HG03354 (cell line): ENCODE data around the gene MYOM1.
A peak's percentile ranks its signal among the peaks of the same experiment; 100 is the strongest.
"Not testable (repeated sequence)": the region's sequence is repeated elsewhere in the genome, so short reads cannot be mapped to it uniquely, and the experiment has no call there.

ENCODE experiments used
- ATAC-seq: cut with Tn5 transposase; IDR thresholded peaks from one replicate; pipeline ENCODE4 v1.9.1; 2021; ENCODE audit warnings: mild to moderate bottlenecking; ENCODE audit not compliant: unreplicated experiment, poor library complexity, severe bottlenecking

MYOM1 gene

GRCh38 chr18:3049897-3050454 lies 169.8 kb downstream of the MYOM1 start:
- ATAC-seq, result not testable (repeated sequence)

GRCh38 chr18:3048820-3049349 lies 170.9 kb downstream of the MYOM1 start:
- ATAC-seq, result no peak

GRCh38 chr18:3048121-3048520 lies 171.6 kb downstream of the MYOM1 start:
- no peak for ATAC-seq

GRCh38 chr18:3046216-3046808 lies 173.5 kb downstream of the MYOM1 start:
- ATAC-seq, result no peak

GRCh38 chr18:3044931-3045698 lies 174.7 kb downstream of the MYOM1 start:
- no peak for ATAC-seq

GRCh38 chr18:3042379-3042778 lies 177.4 kb downstream of the MYOM1 start:
- no peak for ATAC-seq

- ATAC-seq, result no peak
Measured at GRCh38 chr18:3041843-3042242, 177.9 kb downstream of the MYOM1 start.

- no peak for ATAC-seq
Measured at GRCh38 chr18:3040881-3041280, 178.9 kb downstream of the MYOM1 start.

- ATAC-seq, result no peak
Measured at GRCh38 chr18:3040173-3040572, 179.6 kb downstream of the MYOM1 start.

- ATAC-seq, result peak; percentile 98
Measured at GRCh38 chr18:3037423-3037915, 182.3 kb downstream of the MYOM1 start.

- ATAC-seq, result no peak
Measured at GRCh38 chr18:3036108-3036507, 183.7 kb downstream of the MYOM1 start.

- no peak for ATAC-seq
Measured at GRCh38 chr18:3035635-3036034, 184.1 kb downstream of the MYOM1 start.

GRCh38 chr18:3032721-3033120 lies 187.0 kb downstream of the MYOM1 start:
- ATAC-seq, result no peak

GRCh38 chr18:3029215-3029952 lies 190.4 kb downstream of the MYOM1 start:
- ATAC-seq, result no peak

GRCh38 chr18:3028115-3028514 lies 191.7 kb downstream of the MYOM1 start:
- not testable (repeated sequence) for ATAC-seq

GRCh38 chr18:3027370-3027891 lies 192.3 kb downstream of the MYOM1 start:
- no peak for ATAC-seq

- no peak for ATAC-seq
Measured at GRCh38 chr18:3025544-3025943, 194.2 kb downstream of the MYOM1 start.

- not testable (repeated sequence) for ATAC-seq
Measured at GRCh38 chr18:3023603-3024002, 196.2 kb downstream of the MYOM1 start.
